SK-N-SH (cell line): ENCODE measurements around the gene TMEM54. TPM values are rescaled to one million over a fixed set of nuclear protein-coding genes. Genes with fewer than 3 reads are reported as not detected.
A peak's percentile ranks its signal among the peaks of the same experiment; 100 is the strongest.

Source experiments
- CTCF ChIA-PET: fragments of 300-600, 350-600 bp; formaldehyde crosslinking; extraction: SDS; loops from one replicate; lab custom pipeline; 2021; lab: Yijun Ruan, JAX
- POLR2A ChIA-PET: fragments of 350-600 bp; sonication (Branson Sonifier 250); formaldehyde crosslinking; extraction: SDS; loops from one replicate; lab custom pipeline; 2020; ENCODE audit warnings: antibody characterized with exemption, inconsistent platforms; lab: Yijun Ruan, JAX
- DNase-seq: peaks from one replicate; pipeline ENCODE4 v3.0.0; 2012
- H2AFZ ChIP-seq: fragments of 200-600 bp; sonication (generic); 2 replicates; pipeline ENCODE4 v1.8.1; 2016; ENCODE audit warnings: antibody characterized with exemption, mild to moderate bottlenecking, low read depth
- H3F3A ChIP-seq: fragments of 200-600 bp; sonication (generic); replicated peaks from 2 replicates; pipeline ENCODE3; 2016; ENCODE audit warnings: antibody characterized with exemption, mild to moderate bottlenecking; ENCODE audit not compliant: insufficient read depth
- H3K27ac ChIP-seq, 2 experiments: fragments of 200-500 bp in 1 of 2; fragments of 200-600 bp in 1 of 2; sonication (Bioruptor generic) in 1 of 2; sonication (generic), shearing (Covaris generic) in 1 of 2; 2 replicates each; pipeline versions ENCODE4 v1.5.1 to v1.6.1; 2014 to 2016; ENCODE audit warnings: low read depth in 2 of 2, inconsistent platforms in 1 of 2, low read length in 1 of 2, mild to moderate bottlenecking in 1 of 2, mixed read lengths in 1 of 2
- H3K27me3 ChIP-seq: fragments of 200-600 bp; sonication (generic), shearing (Covaris generic); 2 replicates; pipeline ENCODE4 v1.6.1; 2016; ENCODE audit warnings: mixed run types; ENCODE audit not compliant: insufficient read depth
- H3K36me3 ChIP-seq, 2 experiments: fragments of 200-500 bp in 1 of 2; fragments of 200-600 bp in 1 of 2; sonication (Bioruptor generic) in 1 of 2; sonication (generic) in 1 of 2; replicated peaks in 1 of 2; 2 replicates each; pipeline versions ENCODE3 to v1.5.1; 2014 to 2016; ENCODE audit warnings: low read length in 1 of 2, mild to moderate bottlenecking in 1 of 2; ENCODE audit not compliant: insufficient read depth in 2 of 2, control insufficient read depth in 1 of 2
- H3K4me1 ChIP-seq, 2 experiments: fragments of 200-500 bp in 1 of 2; fragments of 200-600 bp in 1 of 2; sonication (Bioruptor generic) in 1 of 2; sonication (generic), shearing (Covaris generic) in 1 of 2; 2 replicates each; pipeline versions ENCODE4 v1.5.1 to v1.6.1; 2014 to 2016; ENCODE audit warnings: low read depth in 1 of 2, low read length in 1 of 2, mixed run types in 1 of 2; ENCODE audit not compliant: insufficient read depth in 2 of 2, control insufficient read depth in 1 of 2
- H3K4me2 ChIP-seq: fragments of 200-600 bp; sonication (generic), shearing (Covaris generic); 2 replicates; pipeline ENCODE4 v1.6.1; 2017; ENCODE audit warnings: mixed run types
- H3K4me3 ChIP-seq, 2 experiments: fragments of 200-500 bp in 1 of 2; fragments of 200-600 bp in 1 of 2; sonication (Bioruptor generic) in 1 of 2; sonication (generic), shearing (Covaris generic) in 1 of 2; 2 replicates each; pipeline versions ENCODE4 v1.5.1 to v1.8.1; 2014 to 2016; ENCODE audit warnings: low read depth in 2 of 2, inconsistent platforms in 1 of 2, low read length in 1 of 2, mild to moderate bottlenecking in 1 of 2, mixed read lengths in 1 of 2, moderate library complexity in 1 of 2
- H3K79me2 ChIP-seq: fragments of 200-600 bp; sonication (generic); 2 replicates; pipeline ENCODE4 v1.8.1; 2017; ENCODE audit warnings: mild to moderate bottlenecking; ENCODE audit not compliant: insufficient read depth
- H3K9ac ChIP-seq: fragments of 200-600 bp; sonication (generic); 2 replicates; pipeline ENCODE4 v1.6.1; 2017; ENCODE audit warnings: mixed run types
- H3K9me2 ChIP-seq: fragments of 200-600 bp; sonication (generic); 2 replicates; pipeline ENCODE4 v1.6.1; 2017; ENCODE audit warnings: mixed run types
- H3K9me3 ChIP-seq: fragments of 200-600 bp; sonication (generic); 2 replicates; pipeline ENCODE4 v1.6.1; 2017; ENCODE audit warnings: mixed run types, mild to moderate bottlenecking, moderate library complexity
- H4K20me1 ChIP-seq: fragments of 200-600 bp; sonication (generic); 2 replicates; pipeline ENCODE4 v1.6.1; 2017; ENCODE audit warnings: mild to moderate bottlenecking, mixed run types; ENCODE audit not compliant: insufficient read depth
- CHD2 ChIP-seq: fragments of 150-350 bp; IDR thresholded peaks from 2 replicates; pipeline ENCODE4 v1.6.1; 2018; ENCODE audit warnings: low read length; ENCODE audit not compliant: partially characterized antibody
- CTCF ChIP-seq: fragments of 200-600 bp; sonication (generic); IDR thresholded peaks from 2 replicates; pipeline ENCODE4 v1.6.1; 2017; ENCODE audit warnings: antibody characterized with exemption, mild to moderate bottlenecking, moderate library complexity
- GABPA ChIP-seq: IDR thresholded peaks from 2 replicates; pipeline ENCODE4 v1.4.0; 2012; ENCODE audit warnings: low read depth, mild to moderate bottlenecking
- JUND ChIP-seq: IDR thresholded peaks from 2 replicates; pipeline ENCODE4 v1.4.0; 2012
- REST ChIP-seq: IDR thresholded peaks from 2 replicates; pipeline ENCODE4 v1.6.1; 2012; ENCODE audit warnings: mild to moderate bottlenecking, low read depth, low read length, moderate library complexity
- YY1 ChIP-seq: IDR thresholded peaks from 2 replicates; pipeline ENCODE4 v1.4.0; 2012; ENCODE audit warnings: low read depth, mild to moderate bottlenecking
- WGBS: methylation state at CpG from one replicate; pipeline ENCODE4 v1.1.6; 2017; ENCODE audit warnings: low lambda C conversion rate; 5-methylcytosine and 5-hydroxymethylcytosine counted together
- polyA plus RNA-seq, 3 experiments: library from polyadenylated mRNA; depleted of rRNA; stranded (reverse); fragments of >200 nt; gene quantifications; 2 replicates each; pipeline ENCODE4 v1.2.3, GENCODE V29; 2012

Gene TMEM54
- polyA plus RNA-seq, 1 of the 3 experiments (the other 2 are of a cell fraction), result 66.6 TPM

- Histone ChIP-seq H3K79me2 (no peaks in the 10 kb centered on the region), H3K27me3 (no peaks in the 10 kb centered on the region), H3K4me3 (peak overlapping the region in 1 of 2 experiments; percentile 46; a peak in 3 of 4 replicates), H4K20me1 (no peaks in the 10 kb centered on the region), H3K9me2 (no peaks in the 10 kb centered on the region), H3K4me1 (peaks cover 0 to 13% of the 10 kb centered on the region in 2 experiments; a peak in 1 of 4 replicates), H3K9me3 (no peaks in the 10 kb centered on the region), H3K4me2 (peak overlapping the region; percentile 69), H2AFZ (no peak overlapping the region), H3K9ac (no peak overlapping the region), H3F3A (peaks cover 8% of the 10 kb centered on the region), H3K36me3 (no peaks in the 10 kb centered on the region), H3K27ac (no peak overlapping the region)
- POLR2A ChIA-PET, result no interaction called here
- DNase-seq, result no peak
- CTCF ChIA-PET, result interaction anchor here (0.6 to 4.3 kb wide), 30 partner anchors 10 to 471 kb away, joined by 3 to 46 read pairs (median 5); partner anchors contain the start of genes AZIN2, HPCA, S100PBP and YARS1
- 67% methylated on average over 10 of the region's 13 CpGs for WGBS
- no peak for TF ChIP-seq YY1
- TF ChIP-seq JUND, result no peak
- no peak for TF ChIP-seq CTCF
- TF ChIP-seq GABPA, result no peak
Observed at GRCh38 chr1:32871364-32872191, 29.6 kb downstream of the TMEM54 start.

GRCh38 chr1:32870615-32871363 is 30.4 kb downstream of the TMEM54 start, which contains the start of gene FNDC5:
Gene FNDC5, minus strand, starts transcription at chr1:32870912.
- POLR2A ChIA-PET, result no interaction called here
- Histone ChIP-seq H3F3A (peaks cover 8% of the 10 kb centered on the region), H3K9me3 (no peaks in the 10 kb centered on the region), H3K4me1 (peaks cover 0 to 13% of the 10 kb centered on the region in 2 experiments; a peak in 1 of 4 replicates), H3K36me3 (no peaks in the 10 kb centered on the region), H3K4me3 (peak within 1 kb of the TSS in 1 of 2 experiments; percentile 46; a peak in 3 of 4 replicates), H3K27ac (no peak within 1 kb of the TSS), H3K9me2 (no peaks in the 10 kb centered on the region), H4K20me1 (no peaks in the 10 kb centered on the region), H2AFZ (no peak within 1 kb of the TSS), H3K27me3 (no peaks in the 10 kb centered on the region), H3K4me2 (peak within 1 kb of the TSS; percentile 69), H3K9ac (no peak within 1 kb of the TSS), H3K79me2 (no peaks in the 10 kb centered on the region)
- CTCF ChIA-PET, result interaction anchor here (0.6 to 4.3 kb wide), 17 partner anchors 11 to 351 kb away, joined by 3 to 46 read pairs (median 7); partner anchors contain the start of genes AZIN2, HPCA, S100PBP and YARS1
- peak; percentile 89 for DNase-seq
- no peak for TF ChIP-seq CHD2
- TF ChIP-seq REST, result peak; percentile 14; the same call in 1 of the 2 replicates
- 11% methylated on average over 7 of the region's 99 CpGs for WGBS
